SK-N-SH treated with all-trans-retinoic acid at 6 μM for 48 hours (cell line): Measurements from ENCODE around the gene ZBTB17.

Experiments
- ATAC-seq: fragments of 200-7000 bp; cut with Tn5 transposase; 3 replicates; pipeline ENCODE4 v1.9.1; 2020; ENCODE audit warnings: mild to moderate bottlenecking, moderate library complexity
- ARNTL ChIP-seq: fragments of 450-650 bp; formaldehyde crosslinking; IDR thresholded peaks from 2 replicates; pipeline ENCODE4 v1.5.0; 2020; ENCODE audit warnings: low read depth, mild to moderate bottlenecking, moderate library complexity, borderline replicate concordance
- BACH2 ChIP-seq: fragments of 250-450 bp; sonication (Bioruptor Pico); IDR thresholded peaks from 2 replicates; pipeline ENCODE4 v1.9.0; 2021; ENCODE audit warnings: mild to moderate bottlenecking, borderline replicate concordance
- CSDC2 ChIP-seq: fragments of 250-450 bp; sonication (Bioruptor Pico); IDR thresholded peaks from 2 replicates; pipeline ENCODE4 v1.5.0; 2020; ENCODE audit warnings: mild to moderate bottlenecking, moderate library complexity
- ESRRG ChIP-seq: fragments of 250-450 bp; sonication (Bioruptor Pico); IDR thresholded peaks from 2 replicates; pipeline ENCODE4 v1.6.1; 2021; ENCODE audit warnings: mild to moderate bottlenecking
- GLIS3 ChIP-seq: fragments of 250-450 bp; sonication (Bioruptor Pico); IDR thresholded peaks from 2 replicates; pipeline ENCODE4 v1.5.0; 2020; ENCODE audit warnings: mild to moderate bottlenecking, moderate library complexity
- ISL1 ChIP-seq: fragments of 250-450 bp; sonication (Bioruptor Pico); IDR thresholded peaks from 2 replicates; pipeline ENCODE4 v2.1.2; 2022; ENCODE audit warnings: mild to moderate bottlenecking, moderate library complexity
- PPARA ChIP-seq: fragments of 250-450 bp; sonication (Bioruptor Pico); IDR thresholded peaks from 2 replicates; pipeline ENCODE4 v1.5.0; 2020; ENCODE audit warnings: mild to moderate bottlenecking, borderline replicate concordance
- RARB ChIP-seq: fragments of 250-450 bp; sonication (Bioruptor Pico); IDR thresholded peaks from 2 replicates; pipeline ENCODE4 v1.8.0; 2021; ENCODE audit warnings: mild to moderate bottlenecking, moderate library complexity
- TCF4 ChIP-seq: fragments of 250-450 bp; sonication (Bioruptor Pico); IDR thresholded peaks from 2 replicates; pipeline ENCODE4 v1.8.0; 2021; ENCODE audit warnings: mild to moderate bottlenecking, moderate library complexity, borderline replicate concordance
- TOX ChIP-seq: fragments of 250-450 bp; sonication (Bioruptor Pico); IDR thresholded peaks from 2 replicates; pipeline ENCODE4 v1.8.0; 2021; ENCODE audit warnings: mild to moderate bottlenecking, moderate library complexity, borderline replicate concordance
- ZC3H10 ChIP-seq: fragments of 250-450 bp; sonication (Bioruptor Pico); IDR thresholded peaks from 2 replicates; pipeline ENCODE4 v1.5.1; 2021; ENCODE audit warnings: mild to moderate bottlenecking, moderate library complexity
- ZFP3 ChIP-seq: fragments of 250-450 bp; sonication (Bioruptor Pico); IDR thresholded peaks from 2 replicates; pipeline ENCODE4 v1.5.0; 2020; ENCODE audit warnings: mild to moderate bottlenecking, moderate library complexity
- ZFP30 ChIP-seq: fragments of 450-650 bp; formaldehyde crosslinking; IDR thresholded peaks from 2 replicates; pipeline ENCODE4 v1.5.0; 2022; ENCODE audit warnings: mild to moderate bottlenecking, moderate library complexity
- ZNF565 ChIP-seq: fragments of 450-650 bp; formaldehyde crosslinking; conservative IDR thresholded peaks from 2 replicates; pipeline ENCODE4 v1.5.0; 2020; ENCODE audit warnings: low read depth, mild to moderate bottlenecking, moderate library complexity
- ZNF70 ChIP-seq: fragments of 450-650 bp; formaldehyde crosslinking; IDR thresholded peaks from 2 replicates; pipeline ENCODE4 v1.5.0; 2020; ENCODE audit warnings: mild to moderate bottlenecking, moderate library complexity
- ZNF8 ChIP-seq: fragments of 450-650 bp; formaldehyde crosslinking; IDR thresholded peaks from 2 replicates; pipeline ENCODE4 v1.5.0; 2020; ENCODE audit warnings: mild to moderate bottlenecking, moderate library complexity
- TF ChIP-seq, protein P1 (sequence below): fragments of 250-450 bp; sonication (Bioruptor Pico); IDR thresholded peaks from 2 replicates; pipeline ENCODE4 v1.5.0; 2020; ENCODE audit warnings: mild to moderate bottlenecking, moderate library complexity
- TF ChIP-seq, protein P2 (sequence below): fragments of 250-450 bp; sonication (Bioruptor Pico); IDR thresholded peaks from 2 replicates; pipeline ENCODE4 v1.5.1; 2020; ENCODE audit warnings: low read depth, mild to moderate bottlenecking, moderate library complexity
- TF ChIP-seq, protein P3 (sequence below): fragments of 250-450 bp; sonication (Bioruptor Pico); IDR thresholded peaks from 2 replicates; pipeline ENCODE4 v1.8.0; 2021; ENCODE audit warnings: low read depth, mild to moderate bottlenecking, moderate library complexity, borderline replicate concordance
- TF ChIP-seq, protein P4 (sequence below): fragments of 250-450 bp; sonication (Bioruptor Pico); IDR thresholded peaks from 2 replicates; pipeline ENCODE4 v1.5.1; 2021; ENCODE audit warnings: mild to moderate bottlenecking, moderate library complexity
- TF ChIP-seq, protein P5 (sequence below): fragments of 250-450 bp; sonication (Bioruptor Pico); IDR thresholded peaks from 2 replicates; pipeline ENCODE4 v1.8.0; 2020; ENCODE audit warnings: mild to moderate bottlenecking, moderate library complexity, borderline replicate concordance

The ZBTB17 gene

DNA sequence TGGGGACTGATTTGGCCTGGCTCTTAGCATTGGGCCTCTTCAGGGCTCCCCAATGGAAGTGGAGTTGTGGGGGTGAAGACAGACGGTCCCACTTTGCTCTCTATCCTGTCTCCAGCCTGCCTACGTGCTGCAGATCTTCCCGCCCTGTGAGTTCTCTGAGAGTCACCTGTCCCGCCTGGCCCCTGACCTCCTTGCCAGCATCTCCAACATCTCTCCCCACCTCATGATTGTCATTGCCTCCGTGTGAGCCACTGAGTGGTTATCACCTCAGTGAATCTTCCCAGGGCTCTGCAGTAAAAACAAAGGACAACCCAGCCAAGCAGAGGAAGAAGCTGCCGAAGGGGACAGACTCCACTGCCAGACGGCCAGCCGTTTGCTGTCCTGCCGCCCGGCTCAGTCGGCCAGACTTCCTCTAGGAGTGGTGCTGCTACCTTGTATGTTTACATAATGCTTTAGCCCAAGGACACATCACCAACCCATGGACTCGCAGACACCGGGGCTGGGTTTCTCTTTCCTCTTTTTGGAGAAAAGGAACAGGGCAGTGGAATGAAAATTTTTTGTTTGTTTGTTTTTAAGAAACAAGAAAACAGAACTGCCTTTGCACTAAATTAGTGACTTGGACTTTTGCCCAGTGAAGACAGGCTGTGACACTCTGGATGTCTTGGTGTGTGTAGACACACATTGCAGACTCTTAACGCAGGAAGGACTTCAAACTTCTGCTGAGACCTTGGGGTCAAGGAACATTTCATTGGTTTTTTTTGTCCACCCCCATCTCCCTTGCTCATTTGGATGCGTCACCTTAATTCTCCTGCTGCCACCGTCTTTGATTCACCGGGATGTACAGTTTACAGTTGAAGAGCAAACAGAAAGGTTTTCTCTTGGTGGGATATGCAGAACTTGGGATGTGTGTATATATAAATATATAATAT is 36.5 kb downstream of the ZBTB17 start:
- ATAC-seq = peak; percentile 17
- TF ChIP-seq, protein P1, sequence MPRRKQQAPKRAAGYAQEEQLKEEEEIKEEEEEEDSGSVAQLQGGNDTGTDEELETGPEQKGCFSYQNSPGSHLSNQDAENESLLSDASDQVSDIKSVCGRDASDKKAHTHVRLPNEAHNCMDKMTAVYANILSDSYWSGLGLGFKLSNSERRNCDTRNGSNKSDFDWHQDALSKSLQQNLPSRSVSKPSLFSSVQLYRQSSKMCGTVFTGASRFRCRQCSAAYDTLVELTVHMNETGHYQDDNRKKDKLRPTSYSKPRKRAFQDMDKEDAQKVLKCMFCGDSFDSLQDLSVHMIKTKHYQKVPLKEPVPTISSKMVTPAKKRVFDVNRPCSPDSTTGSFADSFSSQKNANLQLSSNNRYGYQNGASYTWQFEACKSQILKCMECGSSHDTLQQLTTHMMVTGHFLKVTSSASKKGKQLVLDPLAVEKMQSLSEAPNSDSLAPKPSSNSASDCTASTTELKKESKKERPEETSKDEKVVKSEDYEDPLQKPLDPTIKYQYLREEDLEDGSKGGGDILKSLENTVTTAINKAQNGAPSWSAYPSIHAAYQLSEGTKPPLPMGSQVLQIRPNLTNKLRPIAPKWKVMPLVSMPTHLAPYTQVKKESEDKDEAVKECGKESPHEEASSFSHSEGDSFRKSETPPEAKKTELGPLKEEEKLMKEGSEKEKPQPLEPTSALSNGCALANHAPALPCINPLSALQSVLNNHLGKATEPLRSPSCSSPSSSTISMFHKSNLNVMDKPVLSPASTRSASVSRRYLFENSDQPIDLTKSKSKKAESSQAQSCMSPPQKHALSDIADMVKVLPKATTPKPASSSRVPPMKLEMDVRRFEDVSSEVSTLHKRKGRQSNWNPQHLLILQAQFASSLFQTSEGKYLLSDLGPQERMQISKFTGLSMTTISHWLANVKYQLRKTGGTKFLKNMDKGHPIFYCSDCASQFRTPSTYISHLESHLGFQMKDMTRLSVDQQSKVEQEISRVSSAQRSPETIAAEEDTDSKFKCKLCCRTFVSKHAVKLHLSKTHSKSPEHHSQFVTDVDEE (CRISPR knock-in tag) = peak; percentile 40; the same call in 1 of the 2 replicates
- TF ChIP-seq ISL1 (CRISPR knock-in tag) (no peak), ESRRG (CRISPR knock-in tag) (0 out of 2 replicates have a peak, but pooled peaks have one; percentile 21)
- TF ChIP-seq, all 23 proteins: peak for 2

DNA sequence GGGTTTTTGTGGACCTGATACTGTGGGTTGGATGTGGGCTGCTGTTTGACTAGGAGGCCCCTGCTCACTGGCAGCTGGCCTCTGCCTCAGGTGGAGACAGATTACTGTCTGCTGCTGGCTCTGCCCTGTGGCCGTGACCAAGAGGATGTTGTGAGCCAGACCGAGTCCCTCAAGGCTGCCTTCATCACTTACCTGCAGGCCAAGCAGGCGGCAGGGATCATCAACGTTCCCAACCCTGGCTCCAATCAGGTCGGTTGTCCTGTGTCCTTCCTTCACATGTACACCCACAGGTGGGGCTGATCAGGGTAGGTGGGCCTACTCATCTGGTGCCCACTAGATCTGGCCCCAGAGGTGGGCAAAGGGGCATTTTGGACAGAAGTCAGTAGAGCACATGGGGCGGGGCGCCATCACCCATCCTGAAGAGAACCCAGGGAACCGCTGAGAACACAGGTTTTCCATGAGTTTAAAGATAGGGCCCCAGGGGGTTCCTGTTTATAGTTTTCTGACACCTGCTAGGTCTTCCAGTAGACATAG is 37.2 kb downstream of the ZBTB17 start:
- TF ChIP-seq, protein P2, sequence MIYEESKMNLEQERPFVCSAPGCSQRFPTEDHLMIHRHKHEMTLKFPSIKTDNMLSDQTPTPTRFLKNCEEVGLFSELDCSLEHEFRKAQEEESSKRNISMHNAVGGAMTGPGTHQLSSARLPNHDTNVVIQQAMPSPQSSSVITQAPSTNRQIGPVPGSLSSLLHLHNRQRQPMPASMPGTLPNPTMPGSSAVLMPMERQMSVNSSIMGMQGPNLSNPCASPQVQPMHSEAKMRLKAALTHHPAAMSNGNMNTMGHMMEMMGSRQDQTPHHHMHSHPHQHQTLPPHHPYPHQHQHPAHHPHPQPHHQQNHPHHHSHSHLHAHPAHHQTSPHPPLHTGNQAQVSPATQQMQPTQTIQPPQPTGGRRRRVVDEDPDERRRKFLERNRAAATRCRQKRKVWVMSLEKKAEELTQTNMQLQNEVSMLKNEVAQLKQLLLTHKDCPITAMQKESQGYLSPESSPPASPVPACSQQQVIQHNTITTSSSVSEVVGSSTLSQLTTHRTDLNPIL (CRISPR knock-in tag) = no peak
- TF ChIP-seq ARNTL (CRISPR knock-in tag) = no peak
- no peak for TF ChIP-seq PPARA (CRISPR knock-in tag)
- no peak for TF ChIP-seq ZFP30 (CRISPR knock-in tag)
- no peak for TF ChIP-seq BACH2 (CRISPR knock-in tag)
- TF ChIP-seq GLIS3 (CRISPR knock-in tag) = no peak
- no peak for TF ChIP-seq ZNF70
- no peak for TF ChIP-seq RARB (CRISPR knock-in tag)
- TF ChIP-seq, protein P3, sequence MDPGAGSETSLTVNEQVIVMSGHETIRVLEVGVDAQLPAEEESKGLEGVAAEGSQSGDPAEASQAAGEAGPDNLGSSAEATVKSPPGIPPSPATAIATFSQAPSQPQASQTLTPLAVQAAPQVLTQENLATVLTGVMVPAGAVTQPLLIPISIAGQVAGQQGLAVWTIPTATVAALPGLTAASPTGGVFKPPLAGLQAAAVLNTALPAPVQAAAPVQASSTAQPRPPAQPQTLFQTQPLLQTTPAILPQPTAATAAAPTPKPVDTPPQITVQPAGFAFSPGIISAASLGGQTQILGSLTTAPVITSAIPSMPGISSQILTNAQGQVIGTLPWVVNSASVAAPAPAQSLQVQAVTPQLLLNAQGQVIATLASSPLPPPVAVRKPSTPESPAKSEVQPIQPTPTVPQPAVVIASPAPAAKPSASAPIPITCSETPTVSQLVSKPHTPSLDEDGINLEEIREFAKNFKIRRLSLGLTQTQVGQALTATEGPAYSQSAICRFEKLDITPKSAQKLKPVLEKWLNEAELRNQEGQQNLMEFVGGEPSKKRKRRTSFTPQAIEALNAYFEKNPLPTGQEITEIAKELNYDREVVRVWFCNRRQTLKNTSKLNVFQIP = no peak
- TF ChIP-seq, protein P4, sequence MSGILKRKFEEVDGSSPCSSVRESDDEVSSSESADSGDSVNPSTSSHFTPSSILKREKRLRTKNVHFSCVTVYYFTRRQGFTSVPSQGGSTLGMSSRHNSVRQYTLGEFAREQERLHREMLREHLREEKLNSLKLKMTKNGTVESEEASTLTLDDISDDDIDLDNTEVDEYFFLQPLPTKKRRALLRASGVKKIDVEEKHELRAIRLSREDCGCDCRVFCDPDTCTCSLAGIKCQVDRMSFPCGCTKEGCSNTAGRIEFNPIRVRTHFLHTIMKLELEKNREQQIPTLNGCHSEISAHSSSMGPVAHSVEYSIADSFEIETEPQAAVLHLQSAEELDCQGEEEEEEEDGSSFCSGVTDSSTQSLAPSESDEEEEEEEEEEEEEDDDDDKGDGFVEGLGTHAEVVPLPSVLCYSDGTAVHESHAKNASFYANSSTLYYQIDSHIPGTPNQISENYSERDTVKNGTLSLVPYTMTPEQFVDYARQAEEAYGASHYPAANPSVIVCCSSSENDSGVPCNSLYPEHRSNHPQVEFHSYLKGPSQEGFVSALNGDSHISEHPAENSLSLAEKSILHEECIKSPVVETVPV (CRISPR knock-in tag) = no peak
- TF ChIP-seq, protein P5, sequence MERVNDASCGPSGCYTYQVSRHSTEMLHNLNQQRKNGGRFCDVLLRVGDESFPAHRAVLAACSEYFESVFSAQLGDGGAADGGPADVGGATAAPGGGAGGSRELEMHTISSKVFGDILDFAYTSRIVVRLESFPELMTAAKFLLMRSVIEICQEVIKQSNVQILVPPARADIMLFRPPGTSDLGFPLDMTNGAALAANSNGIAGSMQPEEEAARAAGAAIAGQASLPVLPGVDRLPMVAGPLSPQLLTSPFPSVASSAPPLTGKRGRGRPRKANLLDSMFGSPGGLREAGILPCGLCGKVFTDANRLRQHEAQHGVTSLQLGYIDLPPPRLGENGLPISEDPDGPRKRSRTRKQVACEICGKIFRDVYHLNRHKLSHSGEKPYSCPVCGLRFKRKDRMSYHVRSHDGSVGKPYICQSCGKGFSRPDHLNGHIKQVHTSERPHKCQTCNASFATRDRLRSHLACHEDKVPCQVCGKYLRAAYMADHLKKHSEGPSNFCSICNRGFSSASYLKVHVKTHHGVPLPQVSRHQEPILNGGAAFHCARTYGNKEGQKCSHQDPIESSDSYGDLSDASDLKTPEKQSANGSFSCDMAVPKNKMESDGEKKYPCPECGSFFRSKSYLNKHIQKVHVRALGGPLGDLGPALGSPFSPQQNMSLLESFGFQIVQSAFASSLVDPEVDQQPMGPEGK (CRISPR knock-in tag) = no peak
- no peak for TF ChIP-seq ZFP3 (CRISPR knock-in tag)
- no peak for TF ChIP-seq TCF4 (CRISPR knock-in tag)
- no peak for TF ChIP-seq ZNF565
- TF ChIP-seq TOX (CRISPR knock-in tag) = no peak
- TF ChIP-seq CSDC2 (CRISPR knock-in tag) = no peak
- TF ChIP-seq ZNF8 (CRISPR knock-in tag) = no peak
- TF ChIP-seq ESRRG (CRISPR knock-in tag) = no peak
- TF ChIP-seq ZC3H10 = no peak
- no peak for ATAC-seq
